Activated CD8-positive, alpha-beta T cell treated with anti-CD3 and anti-CD28 coated beads, Interleukin-2, amount 10 ng/mL, durations not matched to agents 7 days and 5 days (primary cell): ENCODE measurements around the gene SRSF8. TPM values are rescaled to one million over a fixed set of nuclear protein-coding genes. Genes with fewer than 3 reads are reported as not detected.

Experiments used
- ATAC-seq: fragments of 150-1000 bp; cut with Tn5 transposase; one replicate; pipeline ENCODE4 v1.10.0; 2021; ENCODE audit warnings: moderate library complexity
- CTCF ChIA-PET: fragments of 350-600 bp; sonication (Branson Sonifier 250); formaldehyde crosslinking; loops from one replicate; lab custom pipeline; 2021; ENCODE audit warnings: antibody characterized with exemption; lab: Charles Lee
- POLR2A ChIA-PET: fragments of 350-600 bp; sonication (Branson Sonifier 250); formaldehyde crosslinking; loops from one replicate; lab custom pipeline; 2021; ENCODE audit warnings: antibody characterized with exemption; lab: Charles Lee
- DNase-seq: peaks from one replicate; pipeline ENCODE4 v3.0.0-alpha.2; 2020
- H3K27ac Mint-ChIP-seq: one replicate; pipeline ENCODE4 v1.8.0; 2021; ENCODE audit warnings: mild to moderate bottlenecking, mixed read lengths
- H3K27me3 Mint-ChIP-seq: one replicate; pipeline ENCODE4 v1.8.0; 2021; ENCODE audit warnings: low read depth, mixed read lengths
- H3K36me3 Mint-ChIP-seq: one replicate; pipeline ENCODE4 v1.8.0; 2021; ENCODE audit warnings: low read depth, mixed read lengths
- H3K4me1 Mint-ChIP-seq: one replicate; pipeline ENCODE4 v1.8.0; 2021; ENCODE audit warnings: low read depth, mixed read lengths
- H3K4me3 Mint-ChIP-seq: one replicate; pipeline ENCODE4 v1.8.0; 2021; ENCODE audit warnings: mild to moderate bottlenecking, mixed read lengths
- H3K9me3 Mint-ChIP-seq: one replicate; pipeline ENCODE4 v1.8.0; 2022; ENCODE audit warnings: mixed read lengths; ENCODE audit not compliant: insufficient read depth
- total RNA-seq, 2 experiments: library from RNA; stranded (reverse); gene quantifications; one replicate each; pipeline ENCODE4 v1.2.3, GENCODE V29; 2021

The SRSF8 gene
- total RNA-seq, 2 experiments from 2014 or later: 30.2 TPM

DNA sequence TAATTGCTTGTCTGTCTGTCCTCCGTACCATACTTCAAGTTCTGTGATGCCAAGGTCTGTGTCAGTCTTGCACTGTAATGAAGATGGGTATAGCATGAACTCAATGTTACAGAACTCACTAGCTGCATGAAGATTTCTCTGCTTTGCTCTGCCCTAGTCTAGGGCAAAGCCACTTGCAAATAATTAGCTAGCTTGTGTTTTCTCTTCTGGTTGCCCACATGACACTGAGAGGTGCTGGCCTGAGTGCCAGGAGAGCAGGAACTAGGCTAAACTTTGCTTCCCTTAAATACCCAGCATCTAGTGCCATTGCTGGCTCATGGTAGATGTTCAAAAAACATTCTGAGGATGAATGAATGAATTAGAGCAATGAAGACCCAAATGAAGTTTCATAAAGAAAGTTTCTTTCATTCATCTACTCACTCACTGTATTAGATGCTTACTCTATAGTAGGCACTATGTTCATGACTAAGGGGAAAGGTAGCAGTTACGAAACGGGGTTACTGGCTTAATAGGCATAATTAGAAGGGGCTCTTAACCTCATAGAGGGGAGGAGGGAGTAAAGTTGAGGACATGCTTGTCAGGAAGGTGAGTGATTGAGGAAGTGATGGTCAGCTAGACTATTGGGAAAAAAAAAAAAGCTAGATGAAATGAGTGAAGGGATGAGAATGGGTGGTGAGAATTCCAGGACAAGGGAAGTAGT lies 18.5 kb downstream of the SRSF8 start:
- CTCF ChIA-PET: interaction anchor here (0.5 to 3.9 kb wide), 6 partner anchors 8 to 59 kb away, joined by 3 to 53 read pairs (median 6); partner anchors contain the start of gene SRSF8
- peak; percentile 16 for DNase-seq
- no peak overlapping the region for H3K27ac Mint-ChIP-seq
- H3K9me3 Mint-ChIP-seq: no peaks in the 10 kb centered on the region
- POLR2A ChIA-PET: interaction anchor here (1.1 to 2.6 kb wide), 3 partner anchors 18 to 704 kb away, joined by 4 to 11 read pairs (median 4); partner anchors contain the start of genes FAM76B and SRSF8
- H3K4me3 Mint-ChIP-seq: no peak overlapping the region
- H3K4me1 Mint-ChIP-seq: peaks cover 35% of the 10 kb centered on the region
- ATAC-seq: no peak
- H3K36me3 Mint-ChIP-seq: peaks cover 3% of the 10 kb centered on the region
- no peaks in the 10 kb centered on the region for H3K27me3 Mint-ChIP-seq

DNA sequence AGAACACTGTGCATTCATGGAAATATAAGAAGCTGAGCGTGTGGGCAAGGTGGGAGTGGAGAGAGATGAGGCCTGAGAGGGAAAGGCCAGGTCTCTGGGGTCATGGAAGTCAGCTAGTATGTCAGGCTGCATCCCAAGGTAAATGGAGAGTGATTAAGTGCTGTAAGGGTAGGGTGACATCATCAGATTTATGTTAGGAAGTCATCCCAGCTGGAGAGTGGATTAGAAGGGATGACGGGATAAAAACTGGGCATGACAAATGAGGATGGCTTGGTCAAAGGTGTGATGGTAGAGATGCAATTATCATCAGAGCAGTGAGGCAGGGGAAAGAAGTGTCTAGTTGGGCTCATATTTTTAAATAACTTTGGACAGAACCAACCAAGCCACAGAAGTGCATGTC lies 19.4 kb downstream of the SRSF8 start:
- Mint-ChIP-seq H3K4me1 (peaks cover 44% of the 10 kb centered on the region), H3K9me3 (no peaks in the 10 kb centered on the region), H3K36me3 (peaks cover 6% of the 10 kb centered on the region), H3K27ac (no peak overlapping the region), H3K27me3 (no peaks in the 10 kb centered on the region), H3K4me3 (no peak overlapping the region)
- DNase-seq (peak; percentile 18), ATAC-seq (no peak)
- POLR2A ChIA-PET: interaction anchor here (1.6 kb wide), 1 partner anchor 704 kb away, joined by 4 read pairs; the partner anchor contains the start of gene FAM76B
- CTCF ChIA-PET: interaction anchor here (0.5 to 3.9 kb wide), 6 partner anchors 7 to 58 kb away, joined by 3 to 53 read pairs (median 6); partner anchors contain the start of gene SRSF8

DNA sequence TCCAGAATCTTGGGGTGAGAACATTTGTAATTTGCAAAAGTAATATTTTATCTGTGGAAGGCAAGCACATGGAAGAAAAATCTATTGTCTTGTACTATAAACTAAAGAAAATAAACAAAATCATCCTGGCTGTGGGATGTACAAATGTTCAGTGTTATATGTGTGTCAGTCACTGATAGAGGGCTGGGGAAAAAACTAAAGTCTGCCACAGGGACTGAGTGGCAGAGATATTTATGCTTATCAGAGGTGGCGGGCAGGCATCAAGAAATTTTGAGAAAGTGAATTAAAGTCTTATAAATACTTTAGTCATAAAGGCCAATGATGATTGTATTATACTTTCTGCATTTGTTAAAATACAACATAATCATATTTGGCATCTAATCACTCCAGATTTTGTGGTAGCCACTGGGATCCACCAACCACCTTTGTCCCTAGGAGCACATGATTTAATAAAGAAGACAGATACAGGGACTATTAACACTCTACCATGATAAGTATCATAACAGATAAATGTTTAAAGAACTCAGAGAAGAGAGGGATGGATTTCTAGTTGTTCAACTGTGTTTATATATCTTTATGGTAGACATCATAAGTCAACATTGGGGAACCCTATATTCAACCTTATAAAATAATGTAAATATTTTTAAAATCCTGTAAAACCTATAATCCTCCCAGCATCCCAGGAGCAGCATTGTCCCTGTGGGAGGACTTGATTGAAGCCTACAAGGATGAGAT lies 20.3 kb downstream of the SRSF8 start:
- Mint-ChIP-seq H3K4me3 (no peak overlapping the region), H3K27ac (no peak overlapping the region), H3K36me3 (peaks cover 11% of the 10 kb centered on the region), H3K4me1 (peaks cover 46% of the 10 kb centered on the region), H3K9me3 (no peaks in the 10 kb centered on the region), H3K27me3 (no peaks in the 10 kb centered on the region)
- no peak for ATAC-seq
- peak; percentile 18 for DNase-seq
- CTCF ChIA-PET: interaction anchor here (1.1 to 9.4 kb wide), 2 partner anchors 18 to 65 kb away, joined by 3 to 233 read pairs; partner anchors contain the start of gene SRSF8
- POLR2A ChIA-PET: interaction anchor here (1.0 kb wide), 1 partner anchor 18 kb away, joined by 4 read pairs; no protein-coding TSS in a partner anchor

DNA sequence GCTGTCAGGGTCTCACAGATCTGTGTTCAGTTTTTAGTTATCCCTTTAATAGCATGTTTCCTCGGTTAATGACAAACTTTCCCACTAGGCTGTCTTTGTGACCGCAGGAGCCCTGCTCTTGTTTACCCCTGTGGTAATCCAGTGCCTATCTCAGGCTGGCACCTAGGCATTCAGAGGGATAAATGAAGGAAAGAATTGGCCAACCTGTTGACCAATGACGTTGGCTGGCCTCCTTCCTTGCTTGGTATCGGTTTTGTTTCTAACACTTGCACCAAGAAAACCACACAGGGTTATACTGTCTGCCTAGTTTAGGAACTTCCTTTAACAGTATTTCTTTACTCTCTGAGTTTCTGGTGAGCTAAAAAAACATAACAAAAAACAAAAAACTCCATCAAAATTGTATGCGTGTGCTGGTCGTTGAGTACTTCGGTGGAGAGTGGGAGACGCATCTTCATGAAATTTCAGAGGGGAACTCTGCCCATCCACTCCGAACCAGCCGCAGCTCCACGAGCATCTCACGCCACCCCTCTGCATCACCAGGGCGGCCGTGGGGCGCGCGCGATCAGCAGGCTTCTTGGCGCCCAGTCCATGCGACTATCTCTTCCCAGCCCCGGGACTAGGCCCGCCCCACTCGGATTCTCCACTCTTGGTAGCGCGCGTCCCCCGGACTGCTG lies 22.4 kb downstream of the SRSF8 start:
- CTCF ChIA-PET: interaction anchor here (0.6 to 11.5 kb wide), 11 partner anchors 9 to 616 kb away, joined by 3 to 233 read pairs (median 3); partner anchors contain the start of gene SRSF8
- H3K27ac Mint-ChIP-seq: peak overlapping the region; percentile 99
- peaks cover 20% of the 10 kb centered on the region for H3K36me3 Mint-ChIP-seq
- peak overlapping the region; percentile 90 for H3K4me3 Mint-ChIP-seq
- H3K27me3 Mint-ChIP-seq: no peaks in the 10 kb centered on the region
- DNase-seq (peak; percentile 64), ATAC-seq (peak; percentile 65)
- no peaks in the 10 kb centered on the region for H3K9me3 Mint-ChIP-seq
- POLR2A ChIA-PET: interaction anchor here (0.7 to 6.1 kb wide), 16 partner anchors 8 to 701 kb away, joined by 3 to 103 read pairs (median 7); partner anchors contain the start of genes CEP57, CWC15, FAM76B and KDM4D
- peaks cover 66% of the 10 kb centered on the region for H3K4me1 Mint-ChIP-seq

GRCh38 chr11:95089620-95090542 lies 23.2 kb downstream of the SRSF8 start, which contains the start of gene ENDOD1:
Gene ENDOD1 (plus strand): TSS chr11:95089846. CDS start chr11:95089928, 82 bp downstream.
- H3K27ac Mint-ChIP-seq: peak within 1 kb of the TSS; percentile 99
- ChIA-PET CTCF (interaction anchor here (1.0 to 11.5 kb wide), 11 partner anchors 9 to 615 kb away, joined by 3 to 233 read pairs (median 4); partner anchors contain the start of gene SRSF8), POLR2A (interaction anchor here (0.6 to 6.1 kb wide), 17 partner anchors 9 to 1300 kb away, joined by 3 to 103 read pairs (median 7); partner anchors contain the start of genes CCDC82, CEP57, CWC15 and FAM76B)
- peak; percentile 96 for ATAC-seq
- H3K4me1 Mint-ChIP-seq: peaks cover 66% of the 10 kb centered on the region
- peaks cover 27% of the 10 kb centered on the region for H3K36me3 Mint-ChIP-seq
- H3K9me3 Mint-ChIP-seq: no peaks in the 10 kb centered on the region
- DNase-seq: peak; percentile 88
- peak within 1 kb of the TSS; percentile 90 for H3K4me3 Mint-ChIP-seq
- H3K27me3 Mint-ChIP-seq: no peaks in the 10 kb centered on the region

DNA sequence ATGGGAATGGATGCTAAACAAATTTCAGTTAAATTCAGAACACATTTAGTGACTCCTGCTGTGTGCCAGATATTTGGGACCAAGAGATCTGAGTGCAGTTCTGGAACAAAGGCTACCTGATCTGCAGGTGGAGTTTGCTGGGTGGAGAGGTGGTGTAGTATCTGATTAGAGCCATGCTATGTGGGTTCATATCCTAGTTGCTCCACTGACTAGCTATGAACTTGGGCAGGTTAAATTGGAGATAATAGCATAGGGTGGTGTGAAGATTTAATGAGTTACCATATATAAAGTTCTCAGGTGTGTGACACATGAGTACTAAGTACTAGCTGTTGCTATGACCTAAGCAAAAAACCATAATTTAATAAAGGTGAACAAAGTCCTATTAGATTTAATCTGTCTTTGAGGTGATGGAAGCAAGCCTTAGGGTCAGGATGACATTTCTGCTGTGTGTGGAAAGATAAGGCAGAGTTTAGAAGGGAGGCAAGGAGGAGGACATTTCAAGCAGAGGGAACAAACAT lies 25.0 kb downstream of the SRSF8 start:
- Mint-ChIP-seq H3K27ac (peak overlapping the region; percentile 27), H3K36me3 (peaks cover 40% of the 10 kb centered on the region), H3K4me3 (peak overlapping the region; percentile 90), H3K4me1 (peaks cover 73% of the 10 kb centered on the region), H3K27me3 (no peaks in the 10 kb centered on the region), H3K9me3 (no peaks in the 10 kb centered on the region)
- ATAC-seq (no peak), DNase-seq (peak; percentile 17)
- CTCF ChIA-PET: interaction anchor here (1.0 to 11.5 kb wide), 9 partner anchors 12 to 118 kb away, joined by 3 to 233 read pairs (median 7); partner anchors contain the start of genes CWC15, KDM4D and SRSF8
- POLR2A ChIA-PET: interaction anchor here (3.6 to 6.1 kb wide), 3 partner anchors 23 to 698 kb away, joined by 17 to 103 read pairs (median 22); partner anchors contain the start of genes CEP57, FAM76B, SESN3 and SRSF8

GRCh38 chr11:95092549-95093324 lies 26.0 kb downstream of the SRSF8 start:
- DNase-seq (peak; percentile 64), ATAC-seq (no peak)
- Mint-ChIP-seq H3K4me1 (peaks cover 80% of the 10 kb centered on the region), H3K9me3 (no peaks in the 10 kb centered on the region), H3K27me3 (no peaks in the 10 kb centered on the region), H3K36me3 (peaks cover 47% of the 10 kb centered on the region), H3K27ac (peak overlapping the region; percentile 77), H3K4me3 (peak overlapping the region; percentile 30)
- ChIA-PET POLR2A (interaction anchor here (0.8 to 6.1 kb wide), 3 partner anchors 24 to 697 kb away, joined by 4 to 103 read pairs (median 5); partner anchors contain the start of genes CEP57, FAM76B and SRSF8), CTCF (interaction anchor here (1.0 to 11.5 kb wide), 15 partner anchors 8 to 603 kb away, joined by 3 to 233 read pairs (median 6); partner anchors contain the start of gene SRSF8)

DNA sequence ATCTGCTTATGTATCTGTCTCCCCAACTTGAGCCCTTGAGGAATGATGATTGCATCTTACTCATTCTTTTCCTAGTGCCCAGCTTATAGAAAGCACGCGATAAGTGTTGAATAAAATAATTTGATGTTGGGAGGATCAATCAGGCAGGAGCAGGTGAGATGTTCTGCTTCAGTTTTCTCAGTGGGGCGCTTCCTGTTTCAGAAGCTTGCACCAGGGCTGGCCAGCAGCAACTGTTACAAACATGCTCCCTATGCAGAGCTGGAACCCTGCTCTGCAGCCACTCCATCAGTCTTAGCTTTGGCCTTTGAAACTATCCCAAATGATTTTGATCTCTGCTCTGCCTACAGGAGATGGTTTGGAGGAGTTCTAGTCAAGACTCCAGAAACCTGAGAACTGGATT lies 26.8 kb downstream of the SRSF8 start:
- Mint-ChIP-seq H3K9me3 (no peaks in the 10 kb centered on the region), H3K27ac (peak overlapping the region; percentile 77), H3K4me1 (peaks cover 78% of the 10 kb centered on the region), H3K36me3 (peaks cover 54% of the 10 kb centered on the region), H3K4me3 (peak overlapping the region; percentile 30), H3K27me3 (no peaks in the 10 kb centered on the region)
- DNase-seq (peak; percentile 45), ATAC-seq (no peak)
- POLR2A ChIA-PET: interaction anchor here (0.8 to 6.1 kb wide), 3 partner anchors 25 to 696 kb away, joined by 4 to 103 read pairs (median 5); partner anchors contain the start of genes CEP57, FAM76B and SRSF8
- CTCF ChIA-PET: interaction anchor here (1.0 to 11.5 kb wide), 13 partner anchors 9 to 602 kb away, joined by 3 to 233 read pairs (median 9); partner anchors contain the start of gene SRSF8
